ENCODE results near the gene NUB1.
A peak's percentile ranks its signal among the peaks of the same experiment; 100 is the strongest.
"Not testable (repeated sequence)": the region's sequence is repeated elsewhere in the genome, so short reads cannot be mapped to it uniquely, and the experiment has no call there.

The NUB1 gene, protein sequence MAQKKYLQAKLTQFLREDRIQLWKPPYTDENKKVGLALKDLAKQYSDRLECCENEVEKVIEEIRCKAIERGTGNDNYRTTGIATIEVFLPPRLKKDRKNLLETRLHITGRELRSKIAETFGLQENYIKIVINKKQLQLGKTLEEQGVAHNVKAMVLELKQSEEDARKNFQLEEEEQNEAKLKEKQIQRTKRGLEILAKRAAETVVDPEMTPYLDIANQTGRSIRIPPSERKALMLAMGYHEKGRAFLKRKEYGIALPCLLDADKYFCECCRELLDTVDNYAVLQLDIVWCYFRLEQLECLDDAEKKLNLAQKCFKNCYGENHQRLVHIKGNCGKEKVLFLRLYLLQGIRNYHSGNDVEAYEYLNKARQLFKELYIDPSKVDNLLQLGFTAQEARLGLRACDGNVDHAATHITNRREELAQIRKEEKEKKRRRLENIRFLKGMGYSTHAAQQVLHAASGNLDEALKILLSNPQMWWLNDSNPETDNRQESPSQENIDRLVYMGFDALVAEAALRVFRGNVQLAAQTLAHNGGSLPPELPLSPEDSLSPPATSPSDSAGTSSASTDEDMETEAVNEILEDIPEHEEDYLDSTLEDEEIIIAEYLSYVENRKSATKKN

DNA sequence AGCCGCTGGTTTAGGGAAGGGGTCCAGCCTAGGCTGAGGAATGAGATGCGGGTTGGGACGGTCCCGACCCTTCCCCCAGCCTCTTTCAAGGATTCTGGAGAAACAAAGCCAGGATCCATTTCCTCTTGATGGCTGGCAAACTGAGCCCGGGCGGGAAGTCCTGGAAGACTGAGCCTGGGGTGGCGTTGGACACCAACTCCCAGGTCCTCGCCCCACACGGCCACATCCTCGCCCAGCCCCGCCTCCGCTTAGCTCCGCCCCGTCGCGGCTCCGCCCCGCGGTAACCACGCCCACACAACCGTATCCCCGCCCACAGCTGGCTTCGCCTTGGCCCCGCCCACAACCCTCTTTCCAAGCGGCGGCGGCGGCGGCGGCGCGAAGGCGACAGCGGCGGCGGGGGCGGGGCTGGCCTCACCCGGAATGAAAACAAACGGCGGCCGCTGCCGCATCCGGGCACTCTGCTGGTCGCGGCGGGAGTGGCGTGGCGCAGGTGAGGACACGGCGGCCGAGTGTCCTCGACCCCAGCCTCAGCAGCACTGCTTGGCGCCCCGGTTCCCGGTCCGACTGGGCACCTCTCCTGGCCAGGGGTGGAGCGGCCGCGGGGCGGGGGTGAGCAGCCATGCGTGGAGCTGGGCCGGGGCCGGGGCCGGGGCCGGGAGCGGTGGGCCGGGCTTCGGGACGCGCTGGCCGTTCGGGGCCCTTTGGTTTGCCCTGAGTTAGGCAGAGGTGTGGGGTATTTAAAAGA is at the start of gene NUB1:
Gene NUB1 (plus strand): TSS at position 456 of the 745 bp plus-strand sequence. CDS start 3,538 bp downstream, outside the sequence.
- DNase-seq (ENCODE audit: low read depth): peak; percentile 88

DNA sequence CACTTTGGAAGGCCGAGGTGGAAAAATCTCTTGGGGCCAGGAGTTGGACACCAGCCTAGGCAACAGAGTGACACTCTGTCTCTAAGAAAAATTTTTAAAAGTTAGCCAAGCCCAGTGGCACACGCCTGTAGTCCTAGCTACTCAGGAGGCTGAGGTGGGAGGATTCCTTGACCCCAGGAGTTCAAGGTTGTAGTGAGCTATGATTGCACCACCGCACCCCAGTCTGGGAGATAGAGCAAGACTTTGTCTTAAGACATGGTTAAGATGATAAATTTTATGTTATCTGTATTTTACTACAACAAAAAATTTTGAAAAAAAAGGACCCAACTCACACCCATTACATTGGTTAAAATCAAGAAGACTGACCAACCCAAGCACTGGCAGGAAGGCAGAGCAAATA is 48.8 kb upstream of the NUB1 start:
- DNase-seq (ENCODE audit: low read depth): no peak

DNA sequence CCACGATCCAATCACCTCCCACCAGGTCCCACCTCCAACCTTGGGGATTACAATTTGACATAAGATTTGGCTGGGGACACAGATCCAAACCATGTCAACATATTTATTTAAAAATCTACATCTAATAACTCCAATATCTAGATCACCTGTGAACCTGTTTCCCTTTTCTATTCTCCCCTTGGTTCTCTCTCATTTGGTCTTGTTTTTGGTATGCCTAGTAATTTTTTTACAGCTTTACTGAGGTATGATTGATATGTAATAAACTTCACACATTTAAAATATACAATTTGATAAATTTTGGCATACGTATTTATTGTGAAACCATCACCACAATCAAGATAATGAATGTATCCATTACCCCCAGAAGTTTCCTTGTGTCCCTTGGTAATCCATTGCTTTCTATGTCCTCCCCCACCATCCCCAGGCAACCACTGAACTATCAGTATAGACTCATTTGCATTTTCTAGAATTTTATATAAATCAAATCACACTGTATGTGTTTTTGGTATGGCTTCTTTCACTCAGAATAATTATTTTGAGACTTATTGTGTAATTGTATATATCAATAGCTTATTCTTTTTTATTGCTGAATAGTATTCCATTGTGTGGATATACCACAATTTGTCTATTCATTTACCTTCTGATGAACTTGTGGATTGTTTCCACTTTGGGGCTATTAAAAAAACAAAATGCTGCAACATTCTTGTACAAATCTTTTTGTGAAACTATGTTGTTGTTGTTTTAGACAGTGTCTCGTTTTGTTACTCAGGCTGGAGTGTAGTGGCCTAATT is 45.2 kb upstream of the NUB1 start:
- no peak for DNase-seq (ENCODE audit: low read depth)

DNA sequence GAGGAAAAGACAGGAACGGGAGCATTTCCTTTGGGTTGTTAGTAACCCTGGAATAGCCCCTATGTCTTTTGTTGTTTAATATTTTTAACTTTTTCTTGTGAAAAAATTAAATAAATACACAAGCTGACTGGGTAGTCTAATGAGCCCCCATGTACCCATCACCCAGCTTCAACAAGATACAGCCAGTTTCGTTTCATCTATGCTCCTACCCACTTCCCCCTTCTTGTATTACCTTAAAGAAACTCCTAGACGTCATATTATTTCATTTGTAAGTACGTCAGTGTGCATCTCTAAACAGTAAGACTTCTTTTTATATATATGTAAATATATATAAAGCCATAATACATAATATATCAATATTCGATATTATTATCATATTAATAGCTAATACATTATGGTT is 42.8 kb upstream of the NUB1 start:
- DNase-seq (ENCODE audit: low read depth): no peak

DNA sequence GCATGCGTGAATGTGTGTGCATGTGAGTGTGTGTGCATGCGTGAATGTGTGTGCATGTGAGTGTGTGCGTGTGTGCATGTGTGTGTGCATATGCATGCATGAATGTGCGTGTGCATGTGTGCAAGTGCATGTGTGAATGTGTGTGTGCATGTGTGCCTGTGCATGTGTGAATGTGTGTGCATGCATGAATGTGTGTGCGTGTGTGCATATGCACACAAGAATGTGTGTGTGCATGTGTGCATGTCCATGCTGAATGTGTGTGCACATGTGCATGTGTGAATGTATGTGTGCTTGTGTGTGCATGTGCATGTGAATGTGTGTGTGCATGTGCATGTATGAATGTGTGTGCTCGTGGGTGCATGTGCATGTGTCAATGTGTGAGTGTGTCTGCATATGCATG is 42.1 kb upstream of the NUB1 start:
- no peak for DNase-seq (ENCODE audit: low read depth)

DNA sequence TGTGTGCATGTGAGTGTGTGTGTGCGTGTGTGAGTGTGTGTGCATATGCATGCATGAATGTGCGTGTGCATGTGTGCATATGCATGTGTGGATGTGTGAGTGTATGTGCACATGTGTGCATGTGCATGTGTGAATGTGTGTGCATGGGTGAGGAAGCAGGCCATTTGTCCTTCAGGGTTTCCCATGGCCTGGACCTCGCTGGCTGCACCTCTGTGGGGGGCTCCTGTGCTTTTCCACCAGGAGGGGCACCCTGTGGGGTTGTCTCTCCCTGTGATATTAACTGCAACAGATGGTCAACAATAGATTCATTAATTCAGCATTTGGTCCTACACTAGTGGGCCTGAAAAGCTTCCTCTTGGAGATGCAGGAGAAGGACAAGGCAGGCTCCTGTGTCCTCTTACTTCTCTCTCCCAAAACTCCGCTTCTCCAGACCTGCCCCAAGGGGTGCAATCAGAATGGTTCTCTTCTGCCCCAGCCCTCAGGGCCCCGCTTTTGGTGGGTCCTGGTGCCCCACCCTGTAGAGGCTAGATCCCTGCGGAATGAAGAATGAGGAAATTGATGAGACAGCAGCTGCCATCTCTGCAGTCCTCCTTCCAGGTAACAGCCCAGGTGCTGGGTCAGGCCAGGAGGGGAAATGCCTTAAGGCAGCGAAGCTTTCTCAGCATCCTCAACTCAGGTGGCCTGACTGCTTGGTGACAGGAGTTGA is 41.5 kb upstream of the NUB1 start:
- DNase-seq (ENCODE audit: low read depth): no peak

DNA sequence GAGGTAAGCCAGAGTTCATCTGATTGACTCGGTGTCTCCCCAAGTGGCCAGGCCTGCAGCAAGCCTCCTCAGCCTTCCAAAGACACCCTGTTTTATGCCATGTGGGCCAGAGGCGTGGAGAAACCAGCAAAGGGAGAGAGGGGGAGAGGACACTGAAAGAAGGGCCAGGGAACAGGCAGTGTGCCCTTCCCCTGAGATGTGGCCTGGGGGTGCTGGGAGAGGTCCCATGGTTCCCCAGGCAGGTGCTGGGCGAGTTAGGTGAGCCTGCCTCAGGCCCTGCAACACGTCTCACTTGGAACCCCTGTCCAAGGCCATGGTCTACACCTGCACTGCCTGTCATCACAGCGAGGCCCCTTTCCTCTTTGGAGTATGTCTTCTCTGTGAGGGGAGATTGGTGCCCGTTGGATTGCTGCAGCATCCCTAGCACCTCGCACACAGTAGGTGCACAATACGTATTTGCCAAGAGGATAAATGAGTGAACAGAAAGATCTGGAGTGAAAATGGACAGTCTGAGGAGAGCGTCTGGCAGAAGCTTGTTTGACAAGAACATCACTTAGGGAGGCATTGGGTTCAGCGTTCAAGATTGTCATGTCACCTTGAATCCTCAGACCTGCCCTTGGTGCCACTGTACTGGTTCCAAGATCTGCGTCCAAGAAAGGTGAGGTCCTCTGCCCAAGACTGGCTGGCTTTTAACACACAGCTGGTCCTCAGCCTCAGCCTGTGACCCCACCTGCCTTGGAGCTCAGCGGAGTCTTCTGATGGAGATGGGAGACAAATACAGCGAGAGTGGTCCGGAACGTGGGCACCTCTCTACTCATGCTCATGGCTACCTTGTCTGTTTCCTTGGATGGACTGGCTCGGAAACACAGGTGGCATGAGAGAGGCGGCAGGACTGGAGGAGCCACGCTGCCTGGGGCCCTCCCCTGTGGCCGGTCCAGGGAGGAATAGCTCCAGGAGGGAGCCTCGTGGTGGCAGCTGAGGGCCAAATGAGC is 39.8 kb upstream of the NUB1 start:
- DNase-seq (ENCODE audit: low read depth): no peak

DNA sequence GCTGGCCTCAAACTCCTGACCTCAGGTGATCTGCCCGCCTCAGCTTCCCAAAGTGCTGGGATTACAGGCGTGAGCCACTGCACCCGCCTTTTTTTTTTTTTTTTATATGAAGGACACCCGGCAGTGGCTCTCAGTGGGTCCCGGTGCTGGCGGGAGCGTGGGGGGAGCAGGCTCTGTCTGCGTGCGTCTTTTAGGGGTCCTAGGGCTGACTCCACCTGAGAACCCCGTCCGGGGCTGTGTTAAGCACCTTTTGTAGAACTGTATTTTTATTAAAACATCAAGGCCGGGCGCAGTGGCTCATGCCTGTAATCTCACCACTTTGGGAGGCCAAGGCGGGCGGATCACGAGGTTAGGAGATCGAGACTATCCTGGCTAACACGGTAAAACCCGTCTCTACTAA is 37.4 kb upstream of the NUB1 start:
- not testable (repeated sequence) for DNase-seq (ENCODE audit: low read depth)

DNA sequence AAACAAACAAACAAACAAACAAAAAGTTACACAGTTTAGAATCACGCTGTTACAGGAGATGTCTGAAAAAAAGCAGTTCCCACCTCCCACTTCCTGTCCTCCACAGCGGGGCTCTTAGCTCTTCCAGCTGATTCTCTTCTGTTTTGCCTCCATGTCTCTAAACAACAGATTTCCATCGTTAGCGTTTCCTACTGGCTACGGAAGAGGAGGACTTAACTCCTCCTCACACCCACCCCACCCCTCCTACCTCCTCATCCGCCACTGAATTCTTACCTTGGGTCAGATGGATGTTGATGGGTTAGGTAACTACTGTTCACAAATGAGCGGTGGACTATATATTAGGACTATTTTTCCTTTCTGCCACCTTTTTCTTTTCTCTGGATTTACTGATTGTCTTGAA is 36.8 kb upstream of the NUB1 start:
- no peak for DNase-seq (ENCODE audit: low read depth)

DNA sequence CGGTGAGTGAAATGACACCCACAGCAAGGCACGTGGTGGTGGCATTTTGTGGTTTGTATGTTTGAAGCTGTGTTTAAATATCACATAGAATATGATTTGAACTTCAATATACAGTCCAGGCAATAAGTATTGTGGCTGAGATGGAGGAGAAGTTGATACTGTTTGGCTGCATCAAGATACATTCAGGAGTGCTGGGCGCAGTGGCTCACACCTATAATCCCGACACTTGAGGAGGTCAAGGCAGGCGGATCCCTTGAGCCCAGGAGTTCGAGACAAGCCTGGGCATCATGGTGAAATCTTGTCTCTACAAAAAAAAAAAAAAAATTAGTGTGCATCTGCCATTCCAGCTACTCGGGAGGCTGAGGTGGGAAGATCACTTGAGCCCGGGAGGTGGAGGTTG is 35.2 kb upstream of the NUB1 start:
- no peak for DNase-seq (ENCODE audit: low read depth)

DNA sequence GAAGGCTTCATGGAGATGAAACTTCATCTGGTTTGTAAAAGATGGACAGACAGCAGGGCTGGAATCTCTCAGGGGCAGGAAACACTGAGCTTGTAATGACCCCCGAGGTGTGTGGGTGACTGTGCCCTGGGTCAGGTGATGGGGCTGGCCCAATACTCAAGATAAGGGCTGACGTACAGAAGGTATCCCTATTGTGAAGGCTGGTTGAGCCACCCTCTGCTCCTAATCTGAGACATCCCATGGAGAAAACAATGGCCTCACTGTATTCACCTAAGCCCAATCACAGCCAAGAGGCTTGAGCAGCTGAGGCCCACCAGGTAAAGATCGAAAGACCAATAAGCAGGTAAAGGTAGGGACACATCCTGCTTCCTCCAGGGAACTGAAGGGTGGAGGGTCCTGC is 34.8 kb upstream of the NUB1 start:
- DNase-seq (ENCODE audit: low read depth): no peak

DNA sequence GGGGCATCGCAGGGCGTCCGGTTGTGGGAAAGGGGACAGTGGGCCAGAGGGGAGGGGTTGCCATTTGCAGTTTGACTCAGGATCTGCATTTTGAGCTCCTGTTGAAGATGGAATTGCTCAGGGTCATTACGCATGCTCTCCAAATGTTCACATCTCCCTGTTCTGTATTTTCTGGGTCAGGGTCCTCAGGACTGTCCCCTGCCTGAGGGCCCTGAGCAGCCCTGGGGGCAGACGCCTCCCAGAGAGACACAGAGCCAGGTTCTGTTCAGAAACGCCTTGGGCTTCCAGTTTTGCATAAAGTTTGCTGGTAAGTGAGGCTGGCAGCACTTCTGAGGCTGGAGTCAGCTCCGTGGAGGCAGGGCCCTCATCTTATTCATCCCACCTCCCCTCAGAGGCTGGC is 34.1 kb upstream of the NUB1 start:
- no peak for DNase-seq (ENCODE audit: low read depth)

DNA sequence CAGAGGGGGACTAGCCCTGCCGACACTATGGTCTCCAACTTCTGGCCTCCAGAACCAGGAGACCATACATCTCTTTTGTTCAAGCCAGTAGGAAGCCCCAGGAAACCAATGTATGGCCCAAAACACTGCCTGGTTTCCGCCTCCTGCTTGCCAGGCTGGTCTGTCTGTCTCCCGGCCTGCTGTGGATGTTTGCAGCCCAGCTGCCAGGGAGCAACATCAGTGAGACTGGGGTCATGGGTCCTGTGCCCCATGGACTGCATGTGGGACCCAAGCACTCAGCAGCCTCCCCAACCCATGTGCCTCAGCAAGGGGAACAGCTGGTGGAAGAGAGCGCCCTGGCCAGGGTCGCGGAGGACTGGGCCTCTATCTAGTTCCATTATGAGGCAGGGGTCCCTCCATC is 33.4 kb upstream of the NUB1 start:
- DNase-seq (ENCODE audit: low read depth): no peak

DNA sequence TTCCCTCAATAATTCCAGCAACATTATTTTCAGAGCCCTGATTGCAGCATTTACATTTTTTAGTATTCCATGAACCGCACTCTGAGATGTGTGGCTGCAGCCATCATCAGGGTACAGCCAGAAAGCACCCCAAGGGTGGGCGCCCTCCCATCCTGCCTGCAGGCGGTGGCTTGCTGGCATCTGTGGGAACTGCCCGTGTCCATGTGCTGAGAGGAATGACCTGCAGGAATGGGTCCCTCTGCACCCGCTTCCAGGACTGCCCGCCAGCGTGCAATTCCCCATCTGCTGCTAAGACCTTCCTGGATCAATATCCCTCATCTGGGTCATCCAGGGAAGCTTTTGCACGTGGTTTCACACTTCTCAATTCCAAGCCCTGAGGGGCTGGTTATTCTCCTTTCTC is 32.8 kb upstream of the NUB1 start:
- DNase-seq (ENCODE audit: low read depth): no peak

DNA sequence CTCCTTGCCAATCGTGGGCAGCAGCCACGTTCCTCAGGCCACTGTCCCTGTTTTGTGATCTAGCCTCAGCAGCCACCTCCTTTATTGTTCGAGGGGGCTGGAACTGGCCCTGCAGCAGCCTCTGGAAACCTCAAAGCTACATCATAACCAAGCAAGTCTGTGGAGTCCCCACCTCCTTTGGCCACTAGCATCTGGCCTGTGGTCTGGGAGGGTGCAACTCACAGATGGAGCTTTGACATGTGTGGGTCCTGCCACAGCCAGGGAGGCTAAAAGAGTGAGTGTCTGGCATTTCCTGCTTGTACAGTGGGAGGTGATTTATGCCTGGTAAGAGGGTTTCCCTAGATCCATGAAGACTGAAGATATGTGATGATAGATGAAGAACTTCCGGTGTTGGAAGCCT is 32.3 kb upstream of the NUB1 start:
- DNase-seq (ENCODE audit: low read depth): no peak

DNA sequence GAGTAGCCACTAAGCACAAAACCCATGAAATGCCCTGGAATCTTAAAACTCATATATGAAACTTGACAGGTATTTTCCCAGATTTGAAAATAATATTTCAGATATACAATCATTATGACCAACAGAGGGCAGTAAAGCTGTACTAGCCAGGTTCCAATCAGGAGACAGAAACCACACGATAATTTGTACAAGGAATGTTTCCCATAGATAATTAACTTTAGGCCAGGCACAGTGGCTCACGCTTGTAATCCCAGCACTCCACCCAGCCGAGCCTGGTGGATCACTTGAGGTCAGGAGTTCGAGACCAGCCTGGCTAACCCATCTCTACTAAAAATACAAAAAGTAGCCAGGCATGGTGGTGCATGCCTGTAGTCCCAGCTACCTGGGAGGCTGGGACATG is 31.0 kb upstream of the NUB1 start:
- DNase-seq (ENCODE audit: low read depth): no peak

DNA sequence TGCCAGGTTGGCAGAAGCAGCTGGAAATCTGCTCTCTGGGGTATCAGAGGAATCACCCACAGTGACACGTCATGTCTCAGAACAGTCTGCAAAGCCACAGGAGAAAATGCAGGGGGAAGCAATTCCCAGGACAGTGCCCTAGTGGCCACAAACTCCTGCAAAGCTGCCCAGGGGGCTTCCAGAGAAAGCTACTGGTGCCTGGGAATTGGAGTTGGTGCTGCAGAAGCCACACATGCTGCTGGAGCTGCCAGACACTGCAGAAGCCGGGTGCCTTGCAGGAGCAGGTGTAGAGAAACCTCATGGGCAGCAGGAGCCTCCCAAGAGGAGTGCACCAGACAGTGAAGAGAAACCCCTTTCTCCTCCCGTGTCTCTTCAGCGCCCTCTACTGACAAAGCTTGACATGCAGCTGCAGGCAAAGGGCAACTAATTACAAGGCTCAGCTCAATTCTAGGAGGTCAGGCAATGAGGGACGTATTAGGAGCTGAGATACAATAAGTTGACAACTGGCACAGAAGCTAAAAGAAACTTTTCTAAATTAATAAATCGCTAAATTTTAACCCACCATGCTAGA is 30.2 kb upstream of the NUB1 start:
- no peak for DNase-seq (ENCODE audit: low read depth)

DNA sequence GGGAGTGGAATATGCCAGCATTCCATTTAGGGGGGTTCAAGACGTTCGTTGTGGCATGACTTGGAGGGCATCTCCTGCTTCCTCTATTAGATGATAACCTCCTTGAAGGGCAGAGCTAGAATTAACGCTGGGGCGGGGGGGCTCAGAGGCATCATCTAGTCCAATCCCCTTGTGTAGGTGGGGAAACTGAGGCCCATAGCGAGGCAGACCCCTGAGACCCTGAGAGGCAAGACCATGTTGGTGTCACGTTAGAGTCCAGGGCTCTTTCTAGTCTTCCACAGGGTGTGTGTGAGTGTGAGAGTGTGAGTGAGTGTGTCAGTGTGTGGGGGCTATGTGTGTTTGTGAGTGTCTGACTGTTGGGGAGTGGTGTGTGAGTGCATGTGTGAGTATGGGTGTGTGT is 29.3 kb upstream of the NUB1 start:
- no peak for DNase-seq (ENCODE audit: low read depth)

DNA sequence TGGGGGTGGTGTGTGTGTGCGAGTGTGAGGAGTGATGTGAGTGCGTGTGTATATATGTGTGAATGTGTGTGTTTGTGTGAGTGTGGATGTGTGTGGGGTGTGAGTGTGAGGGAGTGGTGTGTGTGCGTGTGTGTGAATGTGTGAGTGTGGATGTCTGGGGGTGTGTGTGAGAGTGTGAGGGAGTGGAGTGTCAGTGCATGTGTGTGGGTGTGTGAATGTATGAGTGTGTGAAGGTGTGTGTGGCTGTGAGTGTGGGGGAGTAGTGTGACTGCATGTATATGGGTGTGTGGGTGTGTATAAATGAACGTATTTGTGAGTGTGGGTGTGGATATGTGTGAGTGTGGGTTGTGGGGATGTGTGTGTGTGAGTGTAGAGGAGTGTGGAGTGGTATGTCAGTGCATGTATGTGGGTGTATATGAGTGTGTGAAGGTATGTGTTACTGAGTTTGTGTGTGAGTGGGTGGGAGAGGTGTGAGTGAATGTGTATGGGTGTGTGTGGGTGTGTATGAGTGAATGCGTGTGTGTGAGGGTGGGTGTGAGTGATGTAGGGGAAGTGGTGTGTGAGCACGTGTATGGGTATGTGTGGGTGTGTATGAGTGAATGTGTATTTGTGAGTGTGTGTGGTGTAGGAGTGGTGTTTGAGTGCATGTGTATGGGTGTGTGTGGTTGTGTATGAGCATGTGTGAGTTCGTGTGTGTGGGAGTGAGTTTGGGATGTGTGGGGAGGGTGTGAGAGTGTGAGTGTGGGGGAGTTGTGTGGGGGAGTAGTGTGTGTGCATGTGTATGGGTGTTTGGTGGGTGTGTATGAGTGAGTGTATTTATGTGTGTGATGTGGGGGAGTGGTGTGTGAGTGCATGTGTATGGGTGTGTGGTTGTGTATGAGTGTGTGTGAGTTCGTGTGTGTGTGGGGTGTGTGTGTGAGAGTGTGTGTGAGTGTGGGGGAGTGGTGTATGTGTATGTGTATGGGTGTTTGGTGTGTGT is 28.5 kb upstream of the NUB1 start:
- DNase-seq (ENCODE audit: low read depth): no peak

Measured in activated T-helper 1 cell treated with Interleukin-2 at 50 U/mL for 16 hours (primary cell).